Loucy (cell line): ENCODE measurements around the gene COX18.

Experiments used
- H2AFZ ChIP-seq: fragments of 200-600 bp; sonication (generic); 2 replicates; pipeline ENCODE4 v1.6.0; 2016; ENCODE audit warnings: antibody characterized with exemption, mild to moderate bottlenecking, low read length, moderate library complexity
- H3F3A ChIP-seq: fragments of 200-600 bp; 2 replicates; pipeline ENCODE4 v1.6.0; 2016; ENCODE audit warnings: antibody characterized with exemption, low read depth, mild to moderate bottlenecking
- H3K27me3 ChIP-seq: fragments of 200-600 bp; sonication (generic); 2 replicates; pipeline ENCODE4 v1.6.1; 2014; ENCODE audit warnings: low read length, mild to moderate bottlenecking; ENCODE audit not compliant: insufficient read depth, poor library complexity, severe bottlenecking
- H3K36me3 ChIP-seq: fragments of 200-600 bp; sonication (generic); 2 replicates; pipeline ENCODE4 v1.6.1; 2016; ENCODE audit warnings: low read length; ENCODE audit not compliant: insufficient read depth
- H3K4me1 ChIP-seq: fragments of 200-600 bp; sonication (generic); 2 replicates; pipeline ENCODE4 v1.5.1; 2014; ENCODE audit warnings: low read length, mild to moderate bottlenecking; ENCODE audit not compliant: insufficient read depth, poor library complexity, severe bottlenecking
- H3K4me2 ChIP-seq: fragments of 200-600 bp; sonication (generic); 2 replicates; pipeline ENCODE4 v1.6.0; 2014; ENCODE audit warnings: antibody characterized with exemption, low read length, low read depth, mild to moderate bottlenecking; ENCODE audit not compliant: poor library complexity, severe bottlenecking
- H3K4me3 ChIP-seq: fragments of 200-600 bp; sonication (generic); 2 replicates; pipeline ENCODE4 v1.5.1; 2014; ENCODE audit warnings: low read length, mild to moderate bottlenecking, mixed read lengths; ENCODE audit not compliant: poor library complexity, severe bottlenecking
- H3K79me2 ChIP-seq: fragments of 200-600 bp; sonication (generic); 2 replicates; pipeline ENCODE4 v1.6.1; 2014; ENCODE audit warnings: low read length; ENCODE audit not compliant: insufficient read depth
- H3K9ac ChIP-seq: fragments of 200-600 bp; sonication (generic); 2 replicates; pipeline ENCODE4 v1.6.0; 2014; ENCODE audit warnings: mild to moderate bottlenecking, low read depth, low read length, moderate library complexity; ENCODE audit not compliant: poor library complexity, severe bottlenecking
- H3K9me2 ChIP-seq: fragments of 200-600 bp; sonication (generic); replicated peaks from 2 replicates; pipeline ENCODE4 v1.6.1; 2016; ENCODE audit warnings: low read depth, low read length, mixed read lengths
- H3K9me3 ChIP-seq: fragments of 200-600 bp; sonication (generic); 2 replicates; pipeline ENCODE4 v1.6.1; 2014; ENCODE audit warnings: mild to moderate bottlenecking, antibody characterized with exemption, low read length, low read depth; ENCODE audit not compliant: insufficient read depth
- H4K20me1 ChIP-seq: fragments of 200-600 bp; sonication (generic); 2 replicates; pipeline ENCODE4 v1.6.0; 2014; ENCODE audit warnings: antibody characterized with exemption, low read length, mild to moderate bottlenecking; ENCODE audit not compliant: insufficient read depth, poor library complexity, severe bottlenecking
- EZH2phosphoT487 ChIP-seq: fragments of 200-600 bp; IDR thresholded peaks from 2 replicates; pipeline ENCODE4 v1.6.1; 2018; ENCODE audit warnings: antibody characterized with exemption, mild to moderate bottlenecking, moderate library complexity, borderline replicate concordance
- TF ChIP-seq, protein P1 (sequence below): fragments of 200-600 bp; sonication (generic); conservative IDR thresholded peaks from 2 replicates; pipeline ENCODE4 v1.5.1; 2014; ENCODE audit warnings: mild to moderate bottlenecking, antibody characterized with exemption, low read length

Gene COX18

DNA sequence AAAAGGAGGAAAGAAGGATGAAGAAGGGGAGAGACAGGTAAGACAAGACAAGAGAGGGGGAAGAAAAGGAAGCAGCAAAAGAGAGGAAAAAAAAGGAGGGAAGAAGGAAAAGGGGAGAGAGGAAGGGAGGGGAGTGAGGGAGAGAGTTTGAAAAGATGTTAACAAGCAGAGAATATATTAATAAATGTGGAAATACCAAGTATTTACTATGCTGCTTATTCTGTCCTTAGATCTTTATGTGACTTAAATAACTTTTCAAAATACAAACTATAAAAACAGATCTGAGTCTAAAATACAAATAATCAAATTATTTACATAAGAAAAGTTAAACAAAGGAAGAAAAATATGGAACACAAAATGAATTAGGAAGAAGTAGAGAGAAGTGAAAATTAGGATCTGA, 18.4 kb upstream of the COX18 start:
- H3K4me1 ChIP-seq: no peaks in the 10 kb centered on the region
- H3K79me2 ChIP-seq: no peaks in the 10 kb centered on the region
- no peak overlapping the region for H3K4me3 ChIP-seq
- H3K27me3 ChIP-seq: no peaks in the 10 kb centered on the region
- H3K9me2 ChIP-seq: no peaks in the 10 kb centered on the region
- no peaks in the 10 kb centered on the region for H3K9me3 ChIP-seq
- H3K36me3 ChIP-seq: peaks cover 48% of the 10 kb centered on the region; the same call in 1 of the 2 replicates
- H4K20me1 ChIP-seq: no peaks in the 10 kb centered on the region
- H3F3A ChIP-seq: no peaks in the 10 kb centered on the region
- TF ChIP-seq, protein P1, sequence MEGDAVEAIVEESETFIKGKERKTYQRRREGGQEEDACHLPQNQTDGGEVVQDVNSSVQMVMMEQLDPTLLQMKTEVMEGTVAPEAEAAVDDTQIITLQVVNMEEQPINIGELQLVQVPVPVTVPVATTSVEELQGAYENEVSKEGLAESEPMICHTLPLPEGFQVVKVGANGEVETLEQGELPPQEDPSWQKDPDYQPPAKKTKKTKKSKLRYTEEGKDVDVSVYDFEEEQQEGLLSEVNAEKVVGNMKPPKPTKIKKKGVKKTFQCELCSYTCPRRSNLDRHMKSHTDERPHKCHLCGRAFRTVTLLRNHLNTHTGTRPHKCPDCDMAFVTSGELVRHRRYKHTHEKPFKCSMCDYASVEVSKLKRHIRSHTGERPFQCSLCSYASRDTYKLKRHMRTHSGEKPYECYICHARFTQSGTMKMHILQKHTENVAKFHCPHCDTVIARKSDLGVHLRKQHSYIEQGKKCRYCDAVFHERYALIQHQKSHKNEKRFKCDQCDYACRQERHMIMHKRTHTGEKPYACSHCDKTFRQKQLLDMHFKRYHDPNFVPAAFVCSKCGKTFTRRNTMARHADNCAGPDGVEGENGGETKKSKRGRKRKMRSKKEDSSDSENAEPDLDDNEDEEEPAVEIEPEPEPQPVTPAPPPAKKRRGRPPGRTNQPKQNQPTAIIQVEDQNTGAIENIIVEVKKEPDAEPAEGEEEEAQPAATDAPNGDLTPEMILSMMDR: no peak
- TF ChIP-seq EZH2phosphoT487: no peak
- H3K9ac ChIP-seq: no peak overlapping the region
- H2AFZ ChIP-seq: no peak overlapping the region
- no peak overlapping the region for H3K4me2 ChIP-seq

DNA sequence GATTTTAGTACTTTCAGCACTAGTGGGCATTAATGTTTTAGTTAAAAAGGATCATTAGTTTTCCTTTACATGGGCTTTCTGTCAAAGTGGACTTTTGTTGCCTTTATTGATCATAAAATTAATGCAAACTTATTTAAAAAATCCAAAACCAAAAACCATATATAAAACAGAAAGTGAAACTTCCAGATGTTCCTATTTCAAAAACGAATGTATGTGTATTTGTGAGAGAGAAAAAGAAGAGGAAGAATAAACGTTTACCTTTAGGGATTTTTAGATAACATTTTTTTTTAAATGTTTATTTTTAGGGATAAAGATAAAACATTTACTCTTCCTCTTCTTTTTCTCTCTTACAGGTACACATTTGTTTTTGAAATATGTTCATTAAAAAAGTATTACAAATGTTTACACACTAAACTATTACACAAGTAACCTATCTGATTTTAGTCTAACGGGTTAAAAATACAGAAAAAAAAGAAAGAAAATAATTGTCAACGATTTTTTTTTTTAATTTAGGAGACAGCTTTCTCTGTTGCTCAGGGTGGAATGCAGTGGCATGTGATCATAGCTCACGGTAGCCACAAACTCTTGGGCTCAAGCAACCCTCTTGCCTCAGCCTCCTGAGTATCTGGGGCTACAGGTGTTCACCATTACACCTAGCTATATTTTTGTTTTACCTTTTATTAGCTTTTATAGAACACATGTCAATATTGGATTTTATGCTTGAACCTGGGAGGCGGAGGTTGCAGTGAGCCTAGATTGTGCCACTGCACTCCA, 16.8 kb upstream of the COX18 start:
- H3K4me1 ChIP-seq: no peaks in the 10 kb centered on the region
- no peak overlapping the region for H3K4me3 ChIP-seq
- no peaks in the 10 kb centered on the region for H3K27me3 ChIP-seq
- H3K9ac ChIP-seq: no peak overlapping the region
- no peaks in the 10 kb centered on the region for H3K9me2 ChIP-seq
- H3K9me3 ChIP-seq: no peaks in the 10 kb centered on the region
- peaks cover 49% of the 10 kb centered on the region; the same call in 1 of the 2 replicates for H3K36me3 ChIP-seq
- no peaks in the 10 kb centered on the region for H3K79me2 ChIP-seq
- no peak overlapping the region for H3K4me2 ChIP-seq
- TF ChIP-seq, protein P1: no peak
- TF ChIP-seq EZH2phosphoT487: no peak
- H2AFZ ChIP-seq: no peak overlapping the region
- no peaks in the 10 kb centered on the region for H4K20me1 ChIP-seq
- no peaks in the 10 kb centered on the region for H3F3A ChIP-seq

DNA sequence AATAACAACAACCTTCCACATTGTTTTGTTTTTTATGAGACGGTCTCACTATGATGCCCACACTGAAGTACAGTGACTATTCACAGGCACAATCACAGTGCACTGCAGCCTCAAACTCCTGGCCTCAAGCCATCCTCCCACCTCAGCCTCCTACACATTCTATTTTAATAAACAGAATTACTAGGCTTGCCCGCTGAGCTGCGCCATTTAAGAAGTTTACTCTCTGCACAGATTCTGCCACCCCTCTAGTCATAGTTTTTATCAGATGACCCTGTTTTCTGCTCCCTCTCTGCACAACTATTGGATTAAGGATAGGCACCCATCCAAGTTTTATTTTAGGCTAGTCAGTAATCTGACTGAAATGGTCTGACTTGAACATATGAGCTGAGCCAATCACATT, 11.3 kb upstream of the COX18 start:
- Histone ChIP-seq H3K9me3 (no peaks in the 10 kb centered on the region), H3F3A (no peaks in the 10 kb centered on the region), H3K27me3 (no peaks in the 10 kb centered on the region), H3K9ac (no peak overlapping the region), H3K4me3 (no peak overlapping the region), H3K4me1 (no peaks in the 10 kb centered on the region), H2AFZ (no peak overlapping the region), H3K9me2 (no peaks in the 10 kb centered on the region), H3K4me2 (no peak overlapping the region), H3K79me2 (no peaks in the 10 kb centered on the region), H4K20me1 (no peaks in the 10 kb centered on the region), H3K36me3 (peaks cover 68% of the 10 kb centered on the region; the same call in 1 of the 2 replicates)
- TF ChIP-seq, protein P1: no peak
- TF ChIP-seq EZH2phosphoT487: no peak
